Activated B cell treated with CpG ODN at 0.5 μM for 24 hours (primary cell): Measurements from ENCODE around the gene EDNRB. TPM values are rescaled to one million over a fixed set of nuclear protein-coding genes. Genes with fewer than 3 reads are reported as not detected.

Source experiments
- ATAC-seq: fragments of 200-7000 bp; cut with Tn5 transposase; one replicate; pipeline ENCODE4 v1.10.0; 2021; ENCODE audit warnings: low read depth, mild to moderate bottlenecking, moderate library complexity
- CTCF ChIA-PET: fragments of 350-600 bp; sonication (Branson Sonifier 250); formaldehyde crosslinking; loops from one replicate; lab custom pipeline; 2021; ENCODE audit warnings: antibody characterized with exemption; lab: Charles Lee
- POLR2A ChIA-PET: fragments of 350-600 bp; sonication (Branson Sonifier 250); formaldehyde crosslinking; loops from one replicate; lab custom pipeline; 2021; ENCODE audit warnings: antibody characterized with exemption; lab: Charles Lee
- DNase-seq: peaks from one replicate; pipeline ENCODE4 v3.0.0; 2022
- H3K27ac Mint-ChIP-seq: one replicate; pipeline ENCODE4 v1.8.0; 2020; ENCODE audit warnings: mixed read lengths
- H3K27me3 Mint-ChIP-seq: one replicate; pipeline ENCODE4 v1.8.0; 2021; ENCODE audit warnings: mixed read lengths
- H3K36me3 Mint-ChIP-seq: one replicate; pipeline ENCODE4 v1.8.0; 2021; ENCODE audit warnings: low read depth, mixed read lengths
- H3K4me1 Mint-ChIP-seq: one replicate; pipeline ENCODE4 v1.8.0; 2021; ENCODE audit warnings: mixed read lengths
- H3K4me3 Mint-ChIP-seq: one replicate; pipeline ENCODE4 v1.8.0; 2020; ENCODE audit warnings: mild to moderate bottlenecking, mixed read lengths
- H3K9me3 Mint-ChIP-seq: one replicate; pipeline ENCODE4 v1.8.0; 2020; ENCODE audit warnings: mixed read lengths
- intact Hi-C: fragments of 100-400 bp; cut with micrococcal nuclease; formaldehyde crosslinking; loops from one replicate; pipeline ENCODE4 v1.15.1; 2024
- total RNA-seq: library from RNA; stranded (reverse); gene quantifications from 2 replicates; pipeline ENCODE4 v1.2.3, GENCODE V29; 2022
- TF ChIP-seq, protein P1 (sequence below): fragments of 200-600 bp; IDR thresholded peaks from one replicate; pipeline ENCODE4 v1.8.0; 2022; ENCODE audit warnings: antibody characterized with exemption, mild to moderate bottlenecking

The EDNRB gene
- total RNA-seq, 1 donor from 2014 or later: not detected

DNA sequence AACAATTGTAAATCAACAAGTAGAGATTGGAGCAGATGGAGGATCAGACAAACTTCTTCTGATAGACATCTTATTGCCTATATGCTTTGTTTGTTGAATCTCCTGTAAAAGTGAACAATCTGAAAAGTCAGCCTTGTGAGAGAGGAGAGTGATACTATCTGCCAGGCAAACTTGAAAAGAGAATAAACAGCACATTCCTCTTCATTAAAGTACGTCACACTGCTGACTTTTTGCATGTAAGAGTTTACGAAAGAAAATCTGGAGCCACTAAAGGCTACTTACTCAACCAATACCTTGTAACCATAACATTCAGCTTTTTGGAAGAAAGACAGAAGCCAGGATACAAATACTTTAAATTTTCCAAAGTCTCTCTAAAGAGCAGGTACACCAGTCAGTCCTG lies 42.5 kb downstream of the EDNRB start:
- H3K27ac Mint-ChIP-seq: no peak overlapping the region
- no peak for DNase-seq
- no peak overlapping the region for H3K4me3 Mint-ChIP-seq
- ChIA-PET CTCF (no interaction called here), POLR2A (no interaction called here)
- TF ChIP-seq, protein P1, sequence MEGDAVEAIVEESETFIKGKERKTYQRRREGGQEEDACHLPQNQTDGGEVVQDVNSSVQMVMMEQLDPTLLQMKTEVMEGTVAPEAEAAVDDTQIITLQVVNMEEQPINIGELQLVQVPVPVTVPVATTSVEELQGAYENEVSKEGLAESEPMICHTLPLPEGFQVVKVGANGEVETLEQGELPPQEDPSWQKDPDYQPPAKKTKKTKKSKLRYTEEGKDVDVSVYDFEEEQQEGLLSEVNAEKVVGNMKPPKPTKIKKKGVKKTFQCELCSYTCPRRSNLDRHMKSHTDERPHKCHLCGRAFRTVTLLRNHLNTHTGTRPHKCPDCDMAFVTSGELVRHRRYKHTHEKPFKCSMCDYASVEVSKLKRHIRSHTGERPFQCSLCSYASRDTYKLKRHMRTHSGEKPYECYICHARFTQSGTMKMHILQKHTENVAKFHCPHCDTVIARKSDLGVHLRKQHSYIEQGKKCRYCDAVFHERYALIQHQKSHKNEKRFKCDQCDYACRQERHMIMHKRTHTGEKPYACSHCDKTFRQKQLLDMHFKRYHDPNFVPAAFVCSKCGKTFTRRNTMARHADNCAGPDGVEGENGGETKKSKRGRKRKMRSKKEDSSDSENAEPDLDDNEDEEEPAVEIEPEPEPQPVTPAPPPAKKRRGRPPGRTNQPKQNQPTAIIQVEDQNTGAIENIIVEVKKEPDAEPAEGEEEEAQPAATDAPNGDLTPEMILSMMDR: no peak
- no peaks in the 10 kb centered on the region for H3K9me3 Mint-ChIP-seq
- ATAC-seq: no peak
- intact Hi-C loops: no loop called here
- H3K36me3 Mint-ChIP-seq: no peaks in the 10 kb centered on the region
- no peaks in the 10 kb centered on the region for H3K4me1 Mint-ChIP-seq
- H3K27me3 Mint-ChIP-seq: peaks cover 4% of the 10 kb centered on the region

DNA sequence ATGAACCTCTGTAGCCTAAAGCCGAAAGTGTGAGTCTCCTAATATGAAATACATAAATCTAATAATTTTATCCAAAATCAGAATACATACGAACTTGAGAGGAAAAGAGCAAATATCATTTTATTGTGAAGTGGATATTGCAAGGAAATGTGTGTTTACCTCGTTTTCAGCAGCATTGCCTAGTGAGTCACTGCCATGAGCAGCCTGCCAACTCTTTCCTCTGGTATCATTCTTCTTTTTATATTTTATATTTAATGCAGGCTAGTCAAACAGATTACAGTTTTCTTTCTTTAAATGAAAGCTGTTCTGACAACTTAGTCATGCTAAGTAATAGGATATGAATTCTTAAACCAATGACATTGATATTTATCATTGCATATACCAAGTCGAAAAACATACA lies 44.2 kb downstream of the EDNRB start:
- Mint-ChIP-seq H3K4me1 (no peaks in the 10 kb centered on the region), H3K36me3 (no peaks in the 10 kb centered on the region), H3K9me3 (no peaks in the 10 kb centered on the region), H3K4me3 (no peak overlapping the region), H3K27ac (no peak overlapping the region), H3K27me3 (peaks cover 4% of the 10 kb centered on the region)
- TF ChIP-seq, protein P1: no peak
- intact Hi-C loops: no loop called here
- ATAC-seq (no peak), DNase-seq (no peak)
- ChIA-PET POLR2A (no interaction called here), CTCF (no interaction called here)

DNA sequence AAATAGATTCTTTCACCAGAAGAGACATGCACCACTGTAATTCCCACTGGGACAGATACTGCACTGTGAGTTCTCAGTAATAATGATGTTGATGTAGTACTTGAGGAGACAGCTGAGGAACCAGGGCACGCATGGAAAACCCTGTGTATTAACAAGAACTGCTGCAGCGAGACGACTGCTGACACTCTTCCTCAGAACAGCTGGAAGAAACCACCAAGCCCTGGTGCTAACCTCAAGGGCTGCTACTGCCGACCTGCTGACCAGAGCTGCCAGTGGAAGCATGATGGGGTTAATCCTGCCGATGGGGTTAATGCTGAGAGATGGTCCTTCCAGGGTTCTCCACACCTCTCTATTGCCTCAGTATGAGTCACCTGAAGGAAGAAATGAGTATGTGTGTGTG lies 45.6 kb downstream of the EDNRB start:
- peaks cover 4% of the 10 kb centered on the region for H3K27me3 Mint-ChIP-seq
- DNase-seq: no peak
- H3K4me3 Mint-ChIP-seq: no peak overlapping the region
- CTCF ChIA-PET: no interaction called here
- intact Hi-C loops: no loop called here
- no peaks in the 10 kb centered on the region for H3K4me1 Mint-ChIP-seq
- H3K27ac Mint-ChIP-seq: no peak overlapping the region
- peaks cover 8% of the 10 kb centered on the region for H3K9me3 Mint-ChIP-seq
- TF ChIP-seq, protein P1: no peak
- ATAC-seq: no peak
- no peaks in the 10 kb centered on the region for H3K36me3 Mint-ChIP-seq
- POLR2A ChIA-PET: no interaction called here

DNA sequence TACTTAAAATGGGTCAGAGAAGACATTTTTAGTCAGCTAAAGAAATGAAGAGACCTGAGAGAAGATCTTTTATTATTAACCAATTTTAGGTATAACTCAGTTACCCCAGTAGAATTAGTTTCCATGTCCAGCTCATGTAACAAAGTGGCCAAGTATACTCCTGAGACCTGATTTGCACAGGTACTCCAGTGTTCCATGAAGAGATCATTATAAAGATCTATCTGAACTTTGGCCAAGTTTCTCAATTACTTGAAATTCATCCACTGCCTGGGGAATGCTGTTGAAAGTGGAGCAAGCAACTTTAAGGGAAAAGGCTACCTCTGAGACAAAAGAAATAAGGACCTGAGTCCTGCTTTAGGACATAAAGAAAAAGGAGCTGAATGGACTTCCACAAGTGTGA lies 47.0 kb downstream of the EDNRB start:
- no peak overlapping the region for H3K27ac Mint-ChIP-seq
- no peaks in the 10 kb centered on the region for H3K36me3 Mint-ChIP-seq

DNA sequence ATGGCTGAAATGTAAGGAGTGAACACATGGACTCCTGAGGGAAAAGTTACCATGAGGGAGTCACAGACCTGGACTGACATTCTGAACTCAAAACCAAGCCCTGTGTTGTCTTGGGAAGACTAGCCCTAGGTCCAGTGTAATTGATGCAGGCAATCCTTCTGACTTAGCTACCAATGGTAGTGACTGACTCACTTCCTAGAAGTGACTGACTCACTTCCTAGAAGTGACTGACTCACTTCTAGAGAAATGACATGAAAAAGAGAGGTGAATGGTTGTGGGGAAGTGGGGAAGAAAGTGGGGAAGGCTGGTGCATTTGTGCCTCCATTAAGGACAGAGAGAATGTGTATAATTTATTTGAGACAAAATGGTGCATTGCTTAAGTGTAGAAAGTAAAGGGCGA lies 49.9 kb downstream of the EDNRB start:
- CTCF ChIA-PET: no interaction called here

More for the DNA sequence above, 47.0 kb downstream of the EDNRB start:
- TF ChIP-seq, protein P1: no peak
- CTCF ChIA-PET: no interaction called here
- POLR2A ChIA-PET: no interaction called here
- ATAC-seq: no peak
- no peak overlapping the region for H3K4me3 Mint-ChIP-seq
- intact Hi-C loops: no loop called here
- peaks cover 14% of the 10 kb centered on the region for H3K9me3 Mint-ChIP-seq
- DNase-seq: no peak
- no peaks in the 10 kb centered on the region for H3K4me1 Mint-ChIP-seq
- peaks cover 2% of the 10 kb centered on the region for H3K27me3 Mint-ChIP-seq

More for the DNA sequence above, 49.9 kb downstream of the EDNRB start:
- no peak for DNase-seq
- Mint-ChIP-seq H3K27ac (no peak overlapping the region), H3K27me3 (no peaks in the 10 kb centered on the region), H3K4me3 (no peak overlapping the region), H3K36me3 (no peaks in the 10 kb centered on the region), H3K4me1 (no peaks in the 10 kb centered on the region), H3K9me3 (peaks cover 14% of the 10 kb centered on the region)
- intact Hi-C loops: no loop called here
- no peak for ATAC-seq
- TF ChIP-seq, protein P1: no peak
- POLR2A ChIA-PET: no interaction called here
